GM18520 (cell line): ENCODE measurements around the gene ZNF440.

Experiments
- ATAC-seq: cut with Tn5 transposase; IDR thresholded peaks from one replicate; pipeline ENCODE4 v1.9.1; 2021; ENCODE audit not compliant: unreplicated experiment

Gene ZNF440

DNA sequence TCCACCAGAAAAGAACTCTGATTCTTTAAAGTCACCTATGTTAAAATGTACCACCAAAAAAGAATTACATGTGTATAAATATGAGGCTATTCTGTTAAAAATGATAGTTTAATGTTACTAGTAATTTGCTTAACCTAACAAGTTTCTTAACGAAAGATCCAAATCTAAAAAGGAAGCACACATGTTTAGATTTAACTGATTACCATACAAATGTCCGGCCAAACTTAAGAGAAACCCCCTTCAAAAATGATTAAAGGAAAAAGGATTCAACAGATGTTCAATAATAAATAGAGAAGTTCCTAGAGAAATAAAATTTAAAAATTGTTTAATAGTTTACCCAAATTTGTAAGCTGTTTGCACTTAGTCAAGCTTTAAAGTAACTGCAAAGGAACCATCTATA, 68.5 kb downstream of the ZNF440 start:
- ATAC-seq = no peak
